DMS53 (cell line): Measurements from ENCODE around the gene DNER.

Source experiments
- DNase-seq: peaks from one replicate; lab custom pipeline; 2025; lab: John Stamatoyannopoulos, UW

DNER gene

DNA sequence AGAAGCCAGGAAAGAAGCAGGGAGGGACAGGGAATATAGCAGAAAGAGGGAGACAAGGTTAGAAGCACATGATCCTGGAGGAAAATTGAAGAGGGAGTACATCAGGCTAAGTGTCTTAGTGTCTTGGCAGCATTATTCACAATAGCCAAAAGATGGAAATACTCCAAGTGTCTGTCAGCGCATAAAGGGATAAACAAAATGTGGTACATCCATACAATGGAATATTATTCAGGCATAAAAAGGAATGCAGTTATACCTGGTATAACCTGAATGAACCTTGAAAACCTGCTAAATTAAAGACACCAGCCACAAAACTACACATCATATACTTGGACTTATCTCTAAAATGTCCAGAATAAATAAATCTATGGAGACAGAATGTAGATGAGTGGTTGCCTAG lies 224.2 kb downstream of the DNER start:
- DNase-seq: no peak

DNA sequence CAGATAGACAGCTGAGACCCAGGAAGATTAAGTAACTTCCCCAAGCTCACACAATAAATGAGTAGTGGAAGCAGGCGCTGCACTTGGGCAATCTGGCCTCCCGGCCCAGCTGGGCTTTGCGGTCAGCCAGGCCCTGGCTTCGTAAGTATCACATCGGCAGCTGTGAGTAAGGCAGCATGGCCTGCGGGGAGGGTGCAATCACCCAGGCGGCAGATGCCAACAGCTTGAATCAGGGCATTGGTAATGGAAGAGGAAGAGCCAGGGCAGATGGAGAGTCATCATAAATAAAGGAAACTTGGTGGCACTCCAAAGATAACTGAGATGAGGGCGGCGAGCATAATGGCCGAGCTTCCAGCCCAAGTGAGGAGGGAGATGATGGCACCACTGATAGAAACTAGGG lies 225.3 kb downstream of the DNER start:
- no peak for DNase-seq

DNA sequence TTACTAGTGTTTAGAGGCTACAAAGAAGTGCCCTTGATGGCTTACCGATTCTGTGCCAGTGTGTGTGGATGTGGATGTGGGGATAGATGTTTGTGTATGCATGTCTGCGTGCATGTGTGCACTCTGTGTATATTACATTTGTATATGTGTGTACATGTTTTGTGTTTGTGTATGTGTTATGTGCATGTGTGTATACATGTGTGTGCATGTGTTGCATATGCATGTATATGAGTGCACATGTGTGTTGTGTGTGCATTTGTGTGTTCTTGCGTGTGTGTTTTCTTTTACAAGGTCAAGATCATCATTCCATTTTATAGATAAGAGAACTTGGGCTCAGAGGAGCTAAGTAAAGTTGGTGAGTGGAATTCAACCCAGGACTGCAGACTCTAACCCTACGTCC lies 226.1 kb downstream of the DNER start:
- no peak for DNase-seq

DNA sequence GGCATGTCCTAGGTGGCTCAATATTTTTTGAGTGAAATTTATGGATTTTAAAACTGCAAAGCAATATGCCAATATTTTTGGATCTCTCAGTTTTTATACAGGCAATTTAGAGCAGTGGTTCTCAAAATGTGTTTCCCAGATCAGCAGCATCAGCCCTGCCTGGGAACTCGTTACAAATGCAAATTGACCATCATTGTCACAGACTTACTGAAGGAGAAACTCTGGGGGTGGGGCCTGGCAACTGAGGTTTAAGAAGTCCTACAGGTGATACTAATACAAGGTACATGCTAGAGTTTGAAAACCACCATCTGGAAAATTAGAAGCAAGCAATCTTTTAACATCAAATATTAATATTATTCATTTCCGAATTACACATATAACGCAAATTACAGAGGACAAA lies 227.7 kb downstream of the DNER start:
- DNase-seq: no peak

DNA sequence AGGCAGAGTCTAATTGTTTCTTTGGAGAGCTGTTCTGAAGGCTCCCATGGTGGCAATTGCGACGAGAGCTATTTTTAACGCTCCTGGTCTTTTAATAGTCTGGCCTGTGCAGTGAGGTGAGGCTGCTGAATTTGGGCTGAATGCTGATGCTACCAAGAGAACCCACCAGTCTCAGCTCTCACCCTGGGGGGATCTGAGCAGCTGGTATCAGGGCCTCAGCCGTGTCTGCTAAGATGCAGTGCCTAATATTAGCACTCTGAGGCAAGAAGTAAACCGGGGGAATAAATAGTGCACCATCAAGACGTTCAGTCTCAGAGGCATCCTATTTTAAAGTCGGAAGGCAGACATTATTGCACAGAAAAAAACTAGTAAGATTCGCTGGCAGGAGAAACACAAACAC lies 228.5 kb downstream of the DNER start:
- no peak for DNase-seq

DNA sequence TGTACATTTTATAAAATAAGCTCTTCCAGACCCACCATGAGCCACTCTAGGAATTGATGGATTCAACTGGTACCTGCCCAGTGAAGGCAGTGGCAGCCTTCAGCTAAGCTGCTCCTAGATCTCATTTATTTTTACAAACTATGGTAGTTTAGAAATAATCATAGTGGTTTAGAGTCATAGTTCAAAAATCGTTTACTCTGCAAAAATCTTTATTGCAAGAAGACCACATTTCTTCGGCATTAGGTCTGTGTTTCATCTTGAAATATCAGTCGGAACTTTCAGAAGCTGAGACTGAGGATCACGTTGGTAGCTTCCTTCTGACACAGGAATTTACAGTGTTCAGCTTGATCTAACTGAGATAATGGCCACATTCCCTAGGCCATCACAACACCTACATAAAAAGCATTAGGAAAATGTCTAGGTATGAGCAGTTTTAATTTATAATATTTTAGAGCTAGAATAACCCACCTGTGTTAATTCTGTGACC lies 237.0 kb downstream of the DNER start:
- no peak for DNase-seq

DNA sequence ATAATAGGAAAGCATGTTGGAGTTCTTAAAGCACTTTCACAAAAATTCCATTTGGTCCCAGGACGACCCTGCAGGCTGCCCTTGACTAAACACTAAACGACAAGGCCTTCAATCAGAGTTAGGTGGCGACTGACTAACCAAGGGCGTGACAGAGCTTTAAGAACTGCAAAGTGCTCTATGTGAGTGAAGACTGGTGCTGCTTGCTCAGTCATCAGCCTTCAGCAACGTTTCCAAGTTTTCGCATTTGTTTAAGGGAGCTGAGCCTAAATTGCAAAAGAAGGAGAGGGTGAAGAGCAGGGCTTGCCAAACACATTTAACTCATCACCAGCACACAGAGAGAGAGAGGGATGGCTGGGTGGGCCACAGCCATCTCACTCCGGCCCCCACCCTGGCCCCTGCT lies 238.6 kb downstream of the DNER start:
- no peak for DNase-seq

DNA sequence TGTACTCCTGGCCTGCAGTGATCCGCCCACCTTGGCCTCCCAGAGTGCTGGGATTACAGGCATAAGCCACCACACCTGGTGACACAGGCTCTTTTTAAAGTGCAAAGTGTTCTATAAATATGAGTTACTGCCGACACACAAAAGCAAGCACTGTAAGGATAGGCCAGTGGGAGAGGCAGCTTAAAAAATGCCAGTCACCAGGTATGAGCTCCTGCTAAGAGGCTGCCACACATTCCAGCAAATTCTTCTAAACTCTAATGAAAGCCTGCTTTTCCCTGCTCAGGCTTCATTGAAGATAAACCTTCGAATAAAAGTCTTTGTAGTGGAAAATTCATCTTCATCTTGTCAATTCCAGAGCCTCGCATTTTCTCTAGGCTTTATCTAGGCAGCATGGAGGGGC lies 240.2 kb downstream of the DNER start:
- no peak for DNase-seq

DNA sequence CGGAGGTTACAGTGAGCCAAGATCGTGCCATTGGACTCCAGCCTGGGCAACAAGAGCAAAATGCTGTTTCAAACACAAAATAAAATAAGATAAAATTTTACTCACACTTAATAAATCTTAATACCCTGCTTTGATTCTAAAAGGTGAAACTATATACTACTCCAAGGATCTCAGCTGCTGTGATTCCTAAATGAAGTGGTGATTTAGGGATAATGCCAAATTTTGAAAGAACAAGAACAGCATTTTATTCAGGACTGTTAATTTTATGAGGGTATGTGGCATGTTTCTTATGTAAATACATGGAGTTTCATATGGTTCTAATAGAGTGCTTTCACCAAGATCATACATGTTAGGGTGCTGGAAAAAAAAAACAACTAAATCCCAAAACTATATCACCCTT lies 243.6 kb downstream of the DNER start:
- DNase-seq: no peak

DNA sequence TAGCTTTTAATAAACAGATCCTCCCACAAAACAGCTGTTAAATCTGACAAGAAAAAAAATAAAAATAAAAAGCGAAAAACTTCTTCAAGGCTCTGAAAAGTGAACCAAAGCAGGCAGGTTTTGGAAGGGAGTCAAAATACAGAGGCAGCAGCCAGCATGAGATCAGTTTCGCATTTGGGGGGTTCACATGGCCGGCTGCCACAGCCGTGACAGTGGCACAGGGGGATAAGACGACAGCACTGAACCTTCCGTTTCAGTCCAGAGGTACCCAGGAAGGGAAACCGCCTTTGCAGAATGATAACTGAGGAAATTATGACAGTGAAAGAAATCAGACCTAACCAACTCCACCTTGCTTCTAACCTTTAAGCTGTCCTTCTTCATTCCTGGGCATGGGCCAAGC lies 246.6 kb downstream of the DNER start:
- no peak for DNase-seq

DNA sequence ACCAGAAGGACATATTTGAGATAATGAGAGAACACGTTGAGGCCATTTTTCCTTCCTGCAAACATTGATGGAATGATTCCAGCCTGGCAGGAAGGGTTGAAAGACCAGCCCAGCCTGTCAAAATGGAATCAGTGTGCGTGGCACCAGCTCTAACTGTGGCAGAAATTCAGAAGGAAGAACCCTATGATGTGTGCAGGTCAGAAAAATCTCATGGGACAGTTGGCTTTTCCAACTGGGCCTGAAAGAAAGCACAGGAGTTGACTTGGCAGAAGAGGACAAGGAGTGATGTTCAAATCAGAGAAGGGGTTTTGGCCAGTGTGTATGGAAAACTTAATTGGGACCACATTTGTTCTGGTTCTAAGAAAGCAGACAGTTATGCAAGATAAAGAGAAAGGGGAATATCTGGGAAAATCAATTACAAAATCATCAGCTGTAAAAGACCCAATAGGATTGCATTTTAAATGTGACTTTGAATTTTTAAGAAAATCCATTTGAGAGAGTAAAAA lies 250.5 kb downstream of the DNER start:
- no peak for DNase-seq

DNA sequence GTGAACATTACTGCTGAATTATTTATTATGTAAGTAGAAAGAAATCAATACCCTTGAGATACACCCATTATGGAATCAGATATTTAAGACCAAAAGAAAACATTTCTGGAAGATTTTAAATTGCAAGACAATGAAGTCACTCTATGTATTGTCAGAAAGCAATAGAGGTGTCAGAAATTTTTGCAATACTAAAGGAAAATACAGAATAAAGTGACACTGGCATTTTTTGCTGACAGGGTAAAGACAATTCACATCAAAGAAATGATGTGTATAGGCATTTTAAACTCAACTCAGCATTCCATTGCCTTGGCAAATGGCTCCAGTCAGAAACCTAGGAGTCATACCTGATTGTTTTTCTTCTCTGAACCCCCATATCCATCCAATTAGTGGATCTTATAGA lies 252.2 kb downstream of the DNER start:
- DNase-seq: no peak

DNA sequence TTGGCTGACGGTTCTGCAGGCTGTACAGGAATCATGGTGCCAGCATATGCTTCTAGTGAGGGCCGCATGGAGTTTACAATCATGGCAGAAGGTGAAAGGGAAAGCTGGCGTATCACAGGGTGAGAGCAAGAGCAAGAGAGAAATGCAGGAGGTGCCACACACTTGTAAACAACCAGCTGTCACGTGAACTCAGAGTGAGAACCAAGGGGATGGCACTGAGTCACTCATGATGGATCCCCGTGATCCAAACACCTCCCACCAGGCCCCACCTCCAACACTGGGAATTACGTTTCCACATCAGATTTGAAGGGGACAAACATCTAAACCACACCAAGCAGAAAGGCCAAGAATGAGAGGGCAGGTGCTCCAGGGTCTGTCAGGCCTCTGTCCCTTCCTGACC lies 258.3 kb downstream of the DNER start:
- DNase-seq: no peak

DNA sequence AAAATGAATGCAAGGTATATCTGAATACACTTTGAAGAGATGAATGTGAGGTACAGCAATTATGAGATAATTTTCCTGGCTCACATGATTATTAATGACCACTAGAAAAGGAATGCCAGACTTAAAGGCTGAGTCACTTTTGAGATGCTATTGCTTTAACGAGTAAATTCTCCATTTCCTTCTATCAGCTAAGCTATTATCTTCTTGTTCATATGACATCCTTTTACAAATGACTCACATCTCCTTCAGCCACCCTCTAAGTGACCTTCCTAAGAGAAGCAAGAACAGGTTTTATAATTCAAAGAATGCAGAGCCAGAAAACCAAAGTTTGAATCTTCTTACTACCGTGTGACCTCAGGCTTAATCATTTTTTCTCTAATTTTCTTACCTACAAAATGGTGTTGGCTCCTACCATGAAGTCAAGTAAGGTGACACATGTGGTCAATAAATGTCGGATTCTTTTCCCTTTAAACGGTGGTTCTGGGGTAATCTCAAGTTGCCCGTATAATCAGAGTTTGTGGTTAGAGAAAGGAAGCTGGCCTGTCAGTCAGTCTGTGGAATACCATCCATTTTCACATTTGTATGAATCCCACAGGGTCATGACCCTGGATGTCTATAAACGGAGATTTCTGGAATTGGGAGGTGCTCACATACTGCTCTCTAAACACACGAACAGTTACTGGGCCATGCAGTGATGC lies 259.3 kb downstream of the DNER start:
- peak; percentile 7 for DNase-seq

DNA sequence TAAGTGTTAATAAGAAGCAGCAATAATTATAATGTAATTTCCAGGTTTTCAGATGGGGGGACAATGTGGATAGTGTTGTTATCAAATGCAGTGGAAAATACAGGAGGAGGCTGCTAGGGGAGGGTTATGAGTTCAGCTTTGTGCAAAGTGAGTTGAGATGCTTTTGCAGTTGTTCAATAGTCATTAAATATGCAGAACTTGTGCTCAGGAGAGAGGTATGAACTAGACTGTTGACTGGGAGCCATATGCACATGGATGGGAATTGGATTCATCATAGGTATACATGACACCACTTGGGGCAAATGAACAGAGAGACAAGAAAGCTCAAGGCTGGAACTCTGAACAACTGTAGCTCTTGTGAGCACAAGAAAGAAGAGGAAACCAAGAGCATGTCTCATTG lies 261.1 kb downstream of the DNER start:
- no peak for DNase-seq

DNA sequence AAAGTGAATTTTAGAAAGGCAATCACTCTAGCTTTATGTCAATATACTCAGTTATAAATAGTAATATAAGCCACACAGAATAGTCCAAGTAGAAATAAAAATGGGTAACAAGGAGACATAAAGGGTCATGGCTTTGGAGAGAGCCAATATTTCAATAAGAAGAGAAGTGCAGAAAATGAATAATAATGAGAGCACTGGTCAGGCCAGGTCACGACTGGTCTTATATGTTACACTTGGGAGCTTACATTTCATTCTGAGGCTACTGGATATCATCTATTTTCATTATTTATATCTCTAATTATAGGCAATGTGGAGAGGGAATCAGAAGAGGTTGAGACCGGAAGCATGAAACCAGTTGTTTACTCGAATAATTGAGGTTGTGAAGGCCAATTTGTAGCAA lies 262.5 kb downstream of the DNER start:
- DNase-seq: no peak

DNA sequence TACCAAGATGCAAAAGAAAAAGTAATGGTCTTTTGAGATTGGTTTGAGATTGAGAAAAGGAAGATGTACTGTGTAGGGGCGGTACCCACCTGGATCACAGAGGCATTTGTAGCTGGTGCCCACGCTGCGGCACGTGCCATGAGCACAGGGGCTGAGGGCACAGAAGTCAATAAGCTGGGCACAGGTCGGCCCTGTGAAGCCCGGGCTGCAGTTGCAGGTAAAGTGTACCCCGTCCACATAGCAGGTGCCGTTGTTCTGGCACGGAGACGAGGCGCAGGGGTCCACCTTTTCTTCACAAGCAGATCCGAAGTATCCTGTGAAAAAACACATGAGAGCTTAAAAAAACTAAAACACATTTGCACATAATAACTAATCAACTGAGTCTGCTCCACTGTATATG lies 267.1 kb downstream of the DNER start:
- DNase-seq: no peak

DNA sequence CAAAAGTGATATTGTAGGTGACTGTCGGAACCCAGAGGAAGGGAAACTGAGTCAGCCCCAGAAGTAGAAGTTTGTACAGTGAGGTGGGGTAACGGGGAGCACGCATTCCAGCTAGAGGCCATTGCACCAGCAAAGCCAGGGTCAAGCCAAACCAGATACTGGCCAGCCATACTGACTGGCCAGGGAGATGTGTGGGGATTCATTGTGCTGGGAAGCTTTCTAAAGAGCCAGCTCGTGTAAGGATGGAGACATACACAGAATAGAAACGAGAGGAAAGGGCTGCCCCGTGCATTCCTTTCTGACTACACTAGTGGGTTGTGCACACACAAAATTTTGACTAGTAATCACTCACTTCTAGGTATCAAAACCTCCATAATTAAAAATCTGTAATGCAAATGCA lies 268.0 kb downstream of the DNER start:
- DNase-seq: no peak

DNA sequence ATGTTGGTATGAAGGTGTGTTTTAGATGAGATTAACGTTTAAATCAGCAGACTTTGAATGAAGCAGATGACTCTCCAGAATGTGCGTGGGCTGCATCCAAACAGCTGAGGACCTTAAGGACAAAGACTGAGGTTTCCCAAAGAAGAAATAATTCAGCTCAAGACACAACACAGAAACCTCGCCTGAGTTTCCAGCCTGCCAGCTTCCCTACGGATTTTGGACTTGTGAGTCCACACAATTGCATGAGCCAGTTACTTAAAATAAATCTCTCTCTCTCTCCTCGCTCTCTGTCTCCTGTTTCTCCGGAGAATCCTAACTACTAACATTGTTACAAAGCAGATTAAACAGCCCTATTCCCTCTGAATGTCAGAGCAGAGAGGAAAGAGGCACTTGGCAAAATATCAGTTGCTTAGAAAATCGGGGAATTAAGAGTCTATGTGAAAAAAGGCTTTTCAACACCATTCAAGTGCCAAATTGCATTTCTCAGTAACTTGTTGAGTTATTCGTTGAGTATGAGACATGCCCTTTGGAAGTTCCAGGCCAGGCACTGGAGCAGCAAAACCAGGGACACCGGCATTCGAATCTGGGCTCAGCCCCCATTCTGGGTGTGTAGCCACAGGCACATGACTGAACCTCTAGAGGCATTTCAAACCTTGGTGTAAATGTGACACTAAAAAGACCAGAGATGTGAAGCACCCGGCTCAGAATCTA lies 268.7 kb downstream of the DNER start:
- DNase-seq: no peak

DNA sequence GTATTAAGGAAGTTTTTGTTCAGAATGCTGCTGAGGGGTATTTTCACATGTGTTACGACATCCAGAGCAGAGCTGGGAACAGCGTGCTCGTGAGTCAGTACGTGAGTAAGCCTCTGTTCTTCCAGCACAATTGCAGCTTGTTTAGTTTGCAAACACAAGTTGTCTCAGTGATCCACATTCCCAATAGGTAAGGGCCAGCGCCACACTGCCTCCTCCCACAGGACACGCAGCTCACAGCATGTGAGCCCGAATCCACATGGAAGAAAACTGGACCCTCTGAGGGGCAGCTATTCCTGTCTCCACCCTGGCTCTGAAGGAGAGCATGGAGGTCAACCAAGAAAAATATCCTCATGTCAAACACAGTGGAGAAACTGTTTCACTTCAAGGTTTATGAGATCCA lies 269.3 kb downstream of the DNER start:
- peak; percentile 36 for DNase-seq

DNA sequence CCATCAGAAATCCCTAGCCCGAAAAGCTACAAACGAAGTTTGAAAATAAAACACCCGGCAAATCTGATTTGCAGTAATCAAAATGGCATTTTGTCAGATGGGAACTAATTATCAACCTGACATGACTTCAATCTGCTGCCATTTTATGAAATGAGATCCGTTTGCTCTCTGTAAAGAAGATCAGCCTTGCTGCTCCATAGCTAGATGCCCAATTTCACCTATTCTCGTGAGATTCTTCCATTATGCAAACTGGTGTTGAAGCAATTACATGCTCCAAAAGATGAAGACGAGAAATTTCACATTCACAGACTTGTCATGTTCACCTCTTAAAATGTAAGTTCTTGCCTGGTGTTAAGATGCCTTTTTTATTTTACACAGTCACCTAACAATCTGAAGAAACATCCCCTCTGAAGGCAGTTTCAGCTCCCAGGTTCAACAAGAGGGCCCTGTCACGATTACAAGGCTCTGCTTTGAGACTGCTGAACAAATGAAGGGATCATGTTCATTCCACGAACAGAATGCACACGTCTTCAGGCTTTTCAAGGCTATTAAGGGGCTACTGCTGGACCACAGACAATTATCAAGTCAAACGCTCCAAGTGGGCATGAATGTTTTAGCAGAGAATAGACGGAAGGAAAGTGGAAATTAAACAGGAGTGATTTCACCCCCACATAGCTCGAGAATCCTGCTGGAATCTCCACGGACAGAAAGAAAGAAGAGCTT lies 270.6 kb downstream of the DNER start:
- DNase-seq: no peak

DNA sequence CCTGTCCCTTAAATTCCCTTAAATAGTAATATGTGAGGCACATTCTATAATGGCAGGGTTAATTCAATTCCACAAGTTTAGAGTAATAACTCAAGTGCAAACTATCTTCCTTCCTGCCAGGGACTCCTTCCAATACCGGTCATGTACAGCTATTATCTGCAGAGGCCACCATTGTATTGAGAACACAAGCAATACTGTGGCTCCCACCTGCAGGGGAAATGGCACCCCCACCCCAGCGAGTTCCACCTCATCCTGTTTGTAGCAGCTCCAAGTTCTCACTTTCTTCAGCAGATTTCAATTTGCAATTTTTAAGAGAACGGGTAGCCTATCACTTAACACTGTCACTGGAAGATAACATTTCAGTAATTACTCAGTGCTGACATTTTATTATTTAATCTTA lies 271.2 kb downstream of the DNER start:
- no peak for DNase-seq
